ENCODE results near the gene PDGFRB.
"Not testable (repeated sequence)": the region's sequence is repeated elsewhere in the genome, so short reads cannot be mapped to it uniquely, and the experiment has no call there.

GRCh38 chr5:150084754-150085153 lies 70.9 kb downstream of the PDGFRB start:
- TF ChIP-seq CTCF, POLR2A (IDR thresholded peaks at IDR 0.05): not testable (repeated sequence)
